Ovary (tissue), 9 donors: ENCODE data around the gene LRRC56. TPM values are rescaled to one million over a fixed set of nuclear protein-coding genes. Genes with fewer than 3 reads are reported as not detected.

Experiments used
- DNase-seq, 5 donors: peaks; one replicate each; pipeline ENCODE4 v3.0.0-alpha.2; 2019 to 2020
- H3K27ac ChIP-seq, 2 donors: fragments of 200-600 bp; one replicate each; pipeline versions ENCODE4 v1.5.1 to v1.8.0; 2019 to 2022
- H3K27me3 ChIP-seq: fragments of 200-600 bp; one replicate; pipeline ENCODE4 v1.8.0; 2022
- H3K36me3 ChIP-seq: fragments of 200-600 bp; sonication (generic); one replicate; pipeline ENCODE4 v1.5.1; 2019
- H3K4me1 ChIP-seq: one replicate; pipeline ENCODE4 v1.8.1; 2013; ENCODE audit warnings: mild to moderate bottlenecking, moderate library complexity; ENCODE audit not compliant: insufficient read depth
- H3K4me3 ChIP-seq: fragments of 200-600 bp; sonication (generic); one replicate; pipeline ENCODE4 v1.5.1; 2017
- H3K9me3 ChIP-seq, 2 donors: fragments of 200-600 bp in 1 of 2; sonication (generic) in 1 of 2; one replicate each; pipeline versions ENCODE4 v1.5.1 to v1.8.1; 2013 to 2019; ENCODE audit warnings: mild to moderate bottlenecking in 1 of 2, moderate library complexity in 1 of 2
- EP300 ChIP-seq: sonication (generic); formaldehyde crosslinking; IDR thresholded peaks from one replicate; pipeline ENCODE4 v1.6.1; 2017; ENCODE audit warnings: antibody characterized with exemption
- POLR2A ChIP-seq: fragments of 450-650 bp; IDR thresholded peaks from one replicate; pipeline ENCODE4 v1.6.1; 2017; ENCODE audit warnings: antibody characterized with exemption, mild to moderate bottlenecking, moderate library complexity
- WGBS, 3 donors: extraction: QIAGEN DNeasy Blood & Tissue Kit in 1 of 3; methylation state at CpG; one replicate each; pipeline versions ENCODE4 v1.1.5 to v1.1.7; 2013 to 2017; 5-methylcytosine and 5-hydroxymethylcytosine counted together
- intact Hi-C, 4 donors: fragments of 100-400 bp; cut with DNase I; formaldehyde crosslinking; loops; one replicate each; pipeline versions ENCODE4 v1.11.0 to v1.15.1; 2022 to 2023
- polyA plus RNA-seq, 2 donors: library from polyadenylated mRNA; stranded (reverse); fragments of 200-250 nt in 1 of 2; fragments of 350-450 nt in 1 of 2; fragmentation: Illumina TruSeq in 1 of 2; extraction: RNeasy Lipid Tissue Mini Kit (QIAGEN cat#74804) in 1 of 2; gene quantifications; one replicate each; pipeline ENCODE4 v1.2.3, GENCODE V29; 2013 to 2014
- total RNA-seq, 7 donors: library from RNA; depleted of rRNA in 2 of 7; stranded (reverse); fragments of >200 nt in 2 of 7; fragmentation: NEBNext Ultra II Directional in 3 of 7; extraction: Animal tissue kit (Norgen Biotek cat#: 25700) in 3 of 7; gene quantifications; one replicate each; pipeline versions ENCODE4 v1.1.0 to v1.2.4, GENCODE V29; 2016 to 2023
- TF ChIP-seq, protein P1 (sequence below), 3 donors: fragments of 450-650 bp in 2 of 3; fragments of 200-600 bp in 1 of 3; IDR thresholded peaks; one replicate each; pipeline versions ENCODE4 v1.5.1 to v1.8.0; 2016 to 2022; ENCODE audit warnings: antibody characterized with exemption in 3 of 3, mild to moderate bottlenecking in 1 of 3
- donor health status: DM: no; HTN: no; CAD: no; lungs with moderate emphysema.
- donor health status: DM: no; HTN: no; CAD: no.
- donor health status: Bipolar disorder and iron deficiency.
- donor health status: DM: yes; HTN: yes; CAD: no.
- donor health status: DM: no; HTN: no; CAD: no.
- donor health status: DM: yes; HTN: yes; CAD: no.

Gene LRRC56
- total and polyA plus RNA-seq, 9 donors: 0.60 to 6.2 (median 2.0) TPM; not detected in 1

- no peaks in the 10 kb centered on the region for H3K9me3 ChIP-seq
- WGBS, 3 donors: 27 to 46% (median 30%) methylated on average over 6 of the region's 6 CpGs
- H3K27me3 ChIP-seq: no peaks in the 10 kb centered on the region
- peaks cover 2% of the 10 kb centered on the region for H3K36me3 ChIP-seq
- H3K4me1 ChIP-seq: peaks cover 25% of the 10 kb centered on the region
- TF ChIP-seq POLR2A (no peak), EP300 (no peak)
- TF ChIP-seq, protein P1, sequence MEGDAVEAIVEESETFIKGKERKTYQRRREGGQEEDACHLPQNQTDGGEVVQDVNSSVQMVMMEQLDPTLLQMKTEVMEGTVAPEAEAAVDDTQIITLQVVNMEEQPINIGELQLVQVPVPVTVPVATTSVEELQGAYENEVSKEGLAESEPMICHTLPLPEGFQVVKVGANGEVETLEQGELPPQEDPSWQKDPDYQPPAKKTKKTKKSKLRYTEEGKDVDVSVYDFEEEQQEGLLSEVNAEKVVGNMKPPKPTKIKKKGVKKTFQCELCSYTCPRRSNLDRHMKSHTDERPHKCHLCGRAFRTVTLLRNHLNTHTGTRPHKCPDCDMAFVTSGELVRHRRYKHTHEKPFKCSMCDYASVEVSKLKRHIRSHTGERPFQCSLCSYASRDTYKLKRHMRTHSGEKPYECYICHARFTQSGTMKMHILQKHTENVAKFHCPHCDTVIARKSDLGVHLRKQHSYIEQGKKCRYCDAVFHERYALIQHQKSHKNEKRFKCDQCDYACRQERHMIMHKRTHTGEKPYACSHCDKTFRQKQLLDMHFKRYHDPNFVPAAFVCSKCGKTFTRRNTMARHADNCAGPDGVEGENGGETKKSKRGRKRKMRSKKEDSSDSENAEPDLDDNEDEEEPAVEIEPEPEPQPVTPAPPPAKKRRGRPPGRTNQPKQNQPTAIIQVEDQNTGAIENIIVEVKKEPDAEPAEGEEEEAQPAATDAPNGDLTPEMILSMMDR (IDR thresholded peaks at IDR 0.05): no peak
- DNase-seq: no peak
- H3K27ac ChIP-seq: no peak overlapping the region
- H3K4me3 ChIP-seq: peak overlapping the region; percentile 80
- intact Hi-C loops: no loop called here
Measured at GRCh38 chr11:577611-577894, 40.2 kb downstream of the LRRC56 start.

GRCh38 chr11:578276-579035 is 41.1 kb downstream of the LRRC56 start:
- Histone ChIP-seq H3K27me3 (no peaks in the 10 kb centered on the region), H3K27ac (no peak overlapping the region), H3K9me3 (no peaks in the 10 kb centered on the region), H3K36me3 (peaks cover 2% of the 10 kb centered on the region), H3K4me3 (no peak overlapping the region), H3K4me1 (peaks cover 25% of the 10 kb centered on the region)
- TF ChIP-seq, protein P1 (IDR thresholded peaks at IDR 0.05): no peak
- TF ChIP-seq EP300 (no peak), POLR2A (no peak)
- WGBS, 3 donors: 66 to 75% (median 68%) methylated on average over 21 of the region's 21 CpGs
- DNase-seq: no peak
- intact Hi-C loops: no loop called here

DNA sequence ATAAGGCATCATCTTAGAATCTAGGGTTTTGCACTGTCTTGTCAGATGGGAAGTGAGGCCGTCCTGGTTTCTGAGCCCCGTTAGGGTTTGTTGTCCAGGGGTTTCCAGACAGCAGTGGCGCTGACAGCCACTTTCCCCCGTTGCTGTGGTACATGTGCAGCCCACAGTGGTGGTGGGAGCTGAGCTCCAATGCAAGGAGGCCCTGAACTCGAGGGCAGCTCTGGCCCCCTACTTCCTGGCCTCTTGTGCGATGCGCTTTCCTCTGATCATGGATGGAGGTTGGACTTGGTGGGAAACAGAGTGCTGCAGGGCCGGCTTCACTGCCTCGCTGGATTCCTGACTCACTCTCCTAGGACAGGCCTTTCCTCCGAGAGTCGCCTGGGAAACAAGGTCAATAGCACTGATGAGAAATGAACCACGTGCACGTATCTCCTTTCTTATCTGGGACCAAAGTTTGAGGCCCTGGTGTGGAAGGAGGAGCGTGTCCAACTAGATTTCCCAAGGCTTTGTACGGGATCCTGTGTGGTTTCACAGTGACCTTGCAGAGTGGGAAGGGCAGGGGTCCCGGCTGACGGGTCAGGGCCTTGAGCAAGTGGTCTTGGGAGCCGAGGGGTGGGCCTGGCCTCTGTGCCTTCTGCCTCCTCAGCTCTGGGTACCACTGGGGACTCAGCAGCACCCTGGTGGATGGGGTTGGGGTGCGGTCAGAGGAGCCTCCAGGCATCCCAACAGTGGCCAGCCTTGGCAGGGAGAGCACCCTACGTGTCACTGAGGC is 42.7 kb downstream of the LRRC56 start:
- H3K9me3 ChIP-seq: no peaks in the 10 kb centered on the region
- 49 to 69% (median 51%) methylated on average over 20 of the region's 20 CpGs for WGBS, 3 donors
- no peaks in the 10 kb centered on the region for H3K27me3 ChIP-seq
- H3K4me3 ChIP-seq: no peak overlapping the region
- DNase-seq: no peak
- H3K36me3 ChIP-seq: peaks cover 2% of the 10 kb centered on the region
- H3K4me1 ChIP-seq: peaks cover 21% of the 10 kb centered on the region
- intact Hi-C loops: no loop called here
- no peak overlapping the region for H3K27ac ChIP-seq
- TF ChIP-seq, protein P1 (IDR thresholded peaks at IDR 0.05): no peak
- TF ChIP-seq EP300 (no peak), POLR2A (no peak)

DNA sequence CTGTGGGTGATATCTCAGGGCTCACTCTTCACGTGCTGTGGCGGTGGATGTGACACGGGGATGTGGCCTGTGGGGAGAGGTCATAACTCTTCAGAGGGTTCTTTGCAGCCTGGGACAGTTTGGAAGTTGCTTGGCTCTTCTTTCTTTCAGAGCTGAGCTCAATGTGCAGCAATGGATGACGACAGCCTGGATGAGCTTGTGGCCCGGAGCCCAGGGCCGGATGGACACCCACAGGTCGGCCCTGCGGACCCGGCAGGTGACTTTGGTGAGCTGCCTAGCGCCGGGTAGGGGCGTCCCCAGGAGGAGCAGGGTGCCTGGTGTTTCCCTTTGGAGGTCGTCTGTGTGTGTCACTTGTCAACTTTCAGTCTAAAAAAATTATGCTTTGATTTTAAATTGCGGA is 44.0 kb downstream of the LRRC56 start:
- H3K27me3 ChIP-seq: no peaks in the 10 kb centered on the region
- H3K4me1 ChIP-seq: peaks cover 20% of the 10 kb centered on the region
- H3K4me3 ChIP-seq: no peak overlapping the region
- intact Hi-C loops: no loop called here
- TF ChIP-seq POLR2A (no peak), EP300 (no peak)
- TF ChIP-seq, protein P1 (IDR thresholded peaks at IDR 0.05): no peak
- H3K9me3 ChIP-seq: no peaks in the 10 kb centered on the region
- DNase-seq: no peak
- WGBS, 3 donors: 72 to 81% (median 74%) methylated on average over 14 of the region's 14 CpGs
- H3K27ac ChIP-seq: no peak overlapping the region
- H3K36me3 ChIP-seq: peaks cover 2% of the 10 kb centered on the region
